Activated naive CD4-positive, alpha-beta T cell treated with anti-CD3 and anti-CD28 coated beads for 36 hours (primary cell): Measurements from ENCODE around the gene PDE8A. TPM values are rescaled to one million over a fixed set of nuclear protein-coding genes. Genes with fewer than 3 reads are reported as not detected.

Experiments used
- total RNA-seq, 2 experiments: library from RNA; stranded (reverse); gene quantifications; one replicate each; pipeline ENCODE4 v1.2.3, GENCODE V29; 2021

Gene PDE8A
- total RNA-seq, 2 experiments from 2014 or later, result 28.8 to 29.2 TPM

Other genes with a start within 250 kb of the PDE8A start
- gene ZNF592, start 233.3 kb upstream of the PDE8A start, total RNA-seq, result 10 to 100 TPM; 24.2 to 24.3 TPM
- gene ALPK3, start 164.5 kb upstream of the PDE8A start, total RNA-seq, result under 1 TPM; 0.02 to 0.05 TPM
- not detected for gene SLC28A1, start 97.2 kb upstream of the PDE8A start, total RNA-seq